ENCODE results near the gene CDC42BPB. TPM values are rescaled to one million over a fixed set of nuclear protein-coding genes. Genes with fewer than 3 reads are reported as not detected.
A peak's percentile ranks its signal among the peaks of the same experiment; 100 is the strongest.

The CDC42BPB gene
- total and polyA plus RNA-seq, 2 of the 13 experiments (the other 11 are each of a cell fraction or from before 2014, with no cell fraction given): 19.7 to 32.3 TPM

DNA sequence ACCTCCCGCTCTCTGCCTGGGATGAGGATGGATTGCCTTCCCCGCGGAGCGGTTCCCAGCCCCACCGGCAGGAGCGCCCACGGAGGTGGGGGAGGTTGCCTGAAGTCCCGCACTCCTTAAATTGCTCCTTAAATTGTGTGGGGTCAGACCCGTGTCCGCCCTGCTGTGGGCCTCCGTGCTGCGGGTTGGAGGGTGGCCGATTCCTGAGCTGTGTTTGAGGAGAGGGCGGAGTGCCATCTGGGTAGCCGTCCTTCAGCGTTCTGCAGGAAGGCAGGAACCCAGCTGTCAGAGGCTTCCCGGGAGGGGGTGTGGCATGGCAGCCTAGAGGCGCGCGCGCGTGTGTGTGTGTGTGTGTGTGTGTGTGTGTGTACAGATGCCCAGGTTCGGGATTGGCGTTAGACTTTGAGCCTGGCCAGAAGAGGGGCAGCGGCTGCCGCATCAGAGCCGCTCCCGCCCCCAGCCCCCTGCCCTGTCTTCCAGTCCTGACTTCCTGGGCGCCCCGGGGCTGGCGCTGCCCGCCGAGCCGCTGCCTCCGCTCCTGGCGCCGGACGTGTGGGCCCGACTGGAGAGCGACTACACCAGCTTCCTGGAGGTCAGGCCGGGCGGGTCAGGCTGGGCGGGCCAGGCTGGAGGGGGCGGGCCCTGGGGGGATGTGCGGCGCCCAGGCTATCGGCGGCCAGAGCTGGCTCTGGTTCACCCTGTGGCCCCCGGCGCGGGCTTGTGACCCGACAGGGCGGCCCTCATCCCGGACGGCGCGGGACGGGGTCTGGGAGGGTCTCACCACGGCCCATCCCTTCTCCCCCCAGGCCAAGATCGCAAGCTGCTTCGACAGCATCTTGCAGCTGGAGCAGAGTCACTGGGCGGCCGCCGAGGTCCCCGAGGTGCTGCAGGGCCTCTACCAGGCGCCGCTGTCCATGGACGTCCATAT, 46.4 kb upstream of the CDC42BPB start (continued):
- TF ChIP-seq, protein P1, sequence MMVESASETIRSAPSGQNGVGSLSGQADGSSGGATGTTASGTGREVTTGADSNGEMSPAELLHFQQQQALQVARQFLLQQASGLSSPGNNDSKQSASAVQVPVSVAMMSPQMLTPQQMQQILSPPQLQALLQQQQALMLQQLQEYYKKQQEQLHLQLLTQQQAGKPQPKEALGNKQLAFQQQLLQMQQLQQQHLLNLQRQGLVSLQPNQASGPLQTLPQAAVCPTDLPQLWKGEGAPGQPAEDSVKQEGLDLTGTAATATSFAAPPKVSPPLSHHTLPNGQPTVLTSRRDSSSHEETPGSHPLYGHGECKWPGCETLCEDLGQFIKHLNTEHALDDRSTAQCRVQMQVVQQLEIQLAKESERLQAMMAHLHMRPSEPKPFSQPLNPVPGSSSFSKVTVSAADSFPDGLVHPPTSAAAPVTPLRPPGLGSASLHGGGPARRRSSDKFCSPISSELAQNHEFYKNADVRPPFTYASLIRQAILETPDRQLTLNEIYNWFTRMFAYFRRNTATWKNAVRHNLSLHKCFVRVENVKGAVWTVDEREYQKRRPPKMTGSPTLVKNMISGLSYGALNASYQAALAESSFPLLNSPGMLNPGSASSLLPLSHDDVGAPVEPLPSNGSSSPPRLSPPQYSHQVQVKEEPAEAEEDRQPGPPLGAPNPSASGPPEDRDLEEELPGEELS (CRISPR knock-in tag; IDR thresholded peaks at IDR 0.05): peak; percentile 36; the same call in 1 of the 2 replicates
- TF ChIP-seq, protein P2, sequence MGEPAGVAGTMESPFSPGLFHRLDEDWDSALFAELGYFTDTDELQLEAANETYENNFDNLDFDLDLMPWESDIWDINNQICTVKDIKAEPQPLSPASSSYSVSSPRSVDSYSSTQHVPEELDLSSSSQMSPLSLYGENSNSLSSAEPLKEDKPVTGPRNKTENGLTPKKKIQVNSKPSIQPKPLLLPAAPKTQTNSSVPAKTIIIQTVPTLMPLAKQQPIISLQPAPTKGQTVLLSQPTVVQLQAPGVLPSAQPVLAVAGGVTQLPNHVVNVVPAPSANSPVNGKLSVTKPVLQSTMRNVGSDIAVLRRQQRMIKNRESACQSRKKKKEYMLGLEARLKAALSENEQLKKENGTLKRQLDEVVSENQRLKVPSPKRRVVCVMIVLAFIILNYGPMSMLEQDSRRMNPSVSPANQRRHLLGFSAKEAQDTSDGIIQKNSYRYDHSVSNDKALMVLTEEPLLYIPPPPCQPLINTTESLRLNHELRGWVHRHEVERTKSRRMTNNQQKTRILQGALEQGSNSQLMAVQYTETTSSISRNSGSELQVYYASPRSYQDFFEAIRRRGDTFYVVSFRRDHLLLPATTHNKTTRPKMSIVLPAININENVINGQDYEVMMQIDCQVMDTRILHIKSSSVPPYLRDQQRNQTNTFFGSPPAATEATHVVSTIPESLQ (CRISPR knock-in tag; conservative IDR thresholded peaks at IDR 0.05): no peak
- peak; percentile 47; the same call in 1 of the 2 replicates for TF ChIP-seq TAF1 (CRISPR knock-in tag; IDR thresholded peaks at IDR 0.05)
- no peak; the same call in 1 of the 2 replicates for TF ChIP-seq ZNF768 (CRISPR knock-in tag; IDR thresholded peaks at IDR 0.05)
- TF ChIP-seq, protein P3, sequence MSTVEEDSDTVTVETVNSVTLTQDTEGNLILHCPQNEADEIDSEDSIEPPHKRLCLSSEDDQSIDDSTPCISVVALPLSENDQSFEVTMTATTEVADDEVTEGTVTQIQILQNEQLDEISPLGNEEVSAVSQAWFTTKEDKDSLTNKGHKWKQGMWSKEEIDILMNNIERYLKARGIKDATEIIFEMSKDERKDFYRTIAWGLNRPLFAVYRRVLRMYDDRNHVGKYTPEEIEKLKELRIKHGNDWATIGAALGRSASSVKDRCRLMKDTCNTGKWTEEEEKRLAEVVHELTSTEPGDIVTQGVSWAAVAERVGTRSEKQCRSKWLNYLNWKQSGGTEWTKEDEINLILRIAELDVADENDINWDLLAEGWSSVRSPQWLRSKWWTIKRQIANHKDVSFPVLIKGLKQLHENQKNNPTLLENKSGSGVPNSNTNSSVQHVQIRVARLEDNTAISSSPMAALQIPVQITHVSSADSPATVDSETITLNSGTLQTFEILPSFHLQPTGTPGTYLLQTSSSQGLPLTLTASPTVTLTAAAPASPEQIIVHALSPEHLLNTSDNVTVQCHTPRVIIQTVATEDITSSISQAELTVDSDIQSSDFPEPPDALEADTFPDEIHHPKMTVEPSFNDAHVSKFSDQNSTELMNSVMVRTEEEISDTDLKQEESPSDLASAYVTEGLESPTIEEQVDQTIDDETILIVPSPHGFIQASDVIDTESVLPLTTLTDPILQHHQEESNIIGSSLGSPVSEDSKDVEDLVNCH (CRISPR knock-in tag; IDR thresholded peaks at IDR 0.05): no peak
- TF ChIP-seq ZNF570 (CRISPR knock-in tag; IDR thresholded peaks at IDR 0.05; ENCODE audit: borderline replicate concordance): no peak
- TF ChIP-seq PLRG1 (conservative IDR thresholded peaks at IDR 0.05): no peak
- TF ChIP-seq ZNF841 (CRISPR knock-in tag; IDR thresholded peaks at IDR 0.05; ENCODE audit: borderline replicate concordance): no peak
- TF ChIP-seq DNMT3B (CRISPR knock-in tag; conservative IDR thresholded peaks at IDR 0.05): no peak
- TF ChIP-seq RFX5 (IDR thresholded peaks at IDR 0.05; ENCODE audit: low read depth, low read length): no peak
- TF ChIP-seq HMGA1 (CRISPR knock-in tag; conservative IDR thresholded peaks at IDR 0.05): no peak
- no peak for TF ChIP-seq KAT2B (IDR thresholded peaks at IDR 0.05; ENCODE audit: borderline replicate concordance, low read depth, low read length)
- TF ChIP-seq SP140L (CRISPR knock-in tag; IDR thresholded peaks at IDR 0.05; ENCODE audit: borderline replicate concordance): no peak
- TF ChIP-seq, protein P4, sequence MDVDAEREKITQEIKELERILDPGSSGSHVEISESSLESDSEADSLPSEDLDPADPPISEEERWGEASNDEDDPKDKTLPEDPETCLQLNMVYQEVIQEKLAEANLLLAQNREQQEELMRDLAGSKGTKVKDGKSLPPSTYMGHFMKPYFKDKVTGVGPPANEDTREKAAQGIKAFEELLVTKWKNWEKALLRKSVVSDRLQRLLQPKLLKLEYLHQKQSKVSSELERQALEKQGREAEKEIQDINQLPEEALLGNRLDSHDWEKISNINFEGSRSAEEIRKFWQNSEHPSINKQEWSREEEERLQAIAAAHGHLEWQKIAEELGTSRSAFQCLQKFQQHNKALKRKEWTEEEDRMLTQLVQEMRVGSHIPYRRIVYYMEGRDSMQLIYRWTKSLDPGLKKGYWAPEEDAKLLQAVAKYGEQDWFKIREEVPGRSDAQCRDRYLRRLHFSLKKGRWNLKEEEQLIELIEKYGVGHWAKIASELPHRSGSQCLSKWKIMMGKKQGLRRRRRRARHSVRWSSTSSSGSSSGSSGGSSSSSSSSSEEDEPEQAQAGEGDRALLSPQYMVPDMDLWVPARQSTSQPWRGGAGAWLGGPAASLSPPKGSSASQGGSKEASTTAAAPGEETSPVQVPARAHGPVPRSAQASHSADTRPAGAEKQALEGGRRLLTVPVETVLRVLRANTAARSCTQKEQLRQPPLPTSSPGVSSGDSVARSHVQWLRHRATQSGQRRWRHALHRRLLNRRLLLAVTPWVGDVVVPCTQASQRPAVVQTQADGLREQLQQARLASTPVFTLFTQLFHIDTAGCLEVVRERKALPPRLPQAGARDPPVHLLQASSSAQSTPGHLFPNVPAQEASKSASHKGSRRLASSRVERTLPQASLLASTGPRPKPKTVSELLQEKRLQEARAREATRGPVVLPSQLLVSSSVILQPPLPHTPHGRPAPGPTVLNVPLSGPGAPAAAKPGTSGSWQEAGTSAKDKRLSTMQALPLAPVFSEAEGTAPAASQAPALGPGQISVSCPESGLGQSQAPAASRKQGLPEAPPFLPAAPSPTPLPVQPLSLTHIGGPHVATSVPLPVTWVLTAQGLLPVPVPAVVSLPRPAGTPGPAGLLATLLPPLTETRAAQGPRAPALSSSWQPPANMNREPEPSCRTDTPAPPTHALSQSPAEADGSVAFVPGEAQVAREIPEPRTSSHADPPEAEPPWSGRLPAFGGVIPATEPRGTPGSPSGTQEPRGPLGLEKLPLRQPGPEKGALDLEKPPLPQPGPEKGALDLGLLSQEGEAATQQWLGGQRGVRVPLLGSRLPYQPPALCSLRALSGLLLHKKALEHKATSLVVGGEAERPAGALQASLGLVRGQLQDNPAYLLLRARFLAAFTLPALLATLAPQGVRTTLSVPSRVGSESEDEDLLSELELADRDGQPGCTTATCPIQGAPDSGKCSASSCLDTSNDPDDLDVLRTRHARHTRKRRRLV (CRISPR knock-in tag; IDR thresholded peaks at IDR 0.05): 0 out of 2 replicates have a peak, but pooled peaks have one; percentile 52
- TF ChIP-seq ZNF776 (CRISPR knock-in tag; IDR thresholded peaks at IDR 0.05): peak; percentile 72; the same call in 1 of the 2 replicates
- peak; percentile 95 for TF ChIP-seq KDM2A (CRISPR knock-in tag; IDR thresholded peaks at IDR 0.05; ENCODE audit: borderline replicate concordance, low read depth)
- no peak for TF ChIP-seq ZNF17 (CRISPR knock-in tag; IDR thresholded peaks at IDR 0.05)
- TF ChIP-seq HIVEP1 (CRISPR knock-in tag; IDR thresholded peaks at IDR 0.05): peak; percentile 78
